ENCODE measurements around the gene CRHR1.
"Not testable (repeated sequence)": the region's sequence is repeated elsewhere in the genome, so short reads cannot be mapped to it uniquely, and the experiment has no call there.

DNA sequence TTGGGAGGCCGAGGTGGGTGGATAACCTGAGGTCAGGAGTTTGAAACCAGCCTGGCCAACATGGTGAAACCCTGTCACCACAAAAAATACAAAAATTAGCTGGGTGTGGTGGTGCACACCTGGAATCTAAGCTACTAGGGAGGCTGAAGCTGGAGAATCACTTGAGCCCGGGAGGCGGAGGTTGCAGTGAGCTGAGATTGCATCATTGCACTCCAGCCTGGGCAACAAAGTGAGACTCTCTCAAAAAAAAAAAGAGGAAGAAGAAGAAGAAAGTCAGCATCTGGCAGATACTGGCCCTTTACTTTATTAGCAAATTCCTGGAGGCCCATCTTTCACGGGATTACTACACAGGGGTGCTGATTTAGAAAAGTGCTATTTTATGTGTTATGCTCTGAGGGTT is 39.3 kb upstream of the CRHR1 start:
- not testable (repeated sequence) for TF ChIP-seq SUZ12 (IDR thresholded peaks at IDR 0.05; ENCODE audit: extremely low read depth, insufficient read depth, insufficient read length); YY1 (IDR thresholded peaks at IDR 0.05; ENCODE audit: insufficient read depth, insufficient read length); ZNF274 (IDR thresholded peaks at IDR 0.05; ENCODE audit: low read depth, low read length)
